ENCODE results near the gene SLC44A3. TPM values are rescaled to one million over a fixed set of nuclear protein-coding genes. Genes with fewer than 3 reads are reported as not detected.
"Not testable (repeated sequence)": the region's sequence is repeated elsewhere in the genome, so short reads cannot be mapped to it uniquely, and the experiment has no call there.

The SLC44A3 gene
- total RNA-seq, 1 donor from 2014 or later = 0.22 TPM

- intact Hi-C loops (cut with micrococcal nuclease) = no loop called here
Measured at GRCh38 chr1:94832446-94832845, 12.3 kb downstream of the SLC44A3 start.

DNA sequence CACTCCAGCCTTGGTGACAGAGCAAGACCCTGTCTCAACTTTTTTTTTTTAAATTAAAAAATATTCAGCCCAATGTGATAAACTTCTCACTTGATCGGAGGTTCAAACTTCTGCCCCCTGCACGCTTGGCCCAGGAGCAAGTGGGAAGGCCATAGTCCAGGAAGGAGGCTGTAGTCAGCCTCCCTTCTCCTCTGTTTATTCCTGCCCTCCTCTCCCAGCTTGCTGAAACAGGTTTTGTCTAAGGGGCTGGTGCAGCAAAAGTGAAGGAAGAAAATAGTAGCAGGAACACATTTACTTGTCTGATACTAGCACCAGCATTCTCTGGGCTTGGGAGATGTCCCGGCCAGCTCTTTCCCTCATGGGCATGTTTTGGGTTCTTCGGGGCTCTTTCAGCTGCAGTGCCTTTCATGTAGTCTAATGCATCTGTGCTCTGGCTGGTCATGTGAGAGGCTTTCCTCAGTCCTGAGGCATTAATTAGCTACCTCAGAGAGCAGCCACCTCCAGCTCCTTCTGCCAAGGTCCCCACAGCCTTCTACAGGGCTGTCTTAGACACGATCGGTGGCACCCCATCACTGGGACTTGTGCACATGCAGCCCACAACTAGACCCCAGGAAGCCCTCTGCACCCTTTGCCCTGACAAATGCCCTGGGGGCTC is 12.9 kb downstream of the SLC44A3 start:
- intact Hi-C loops (cut with micrococcal nuclease) = no loop called here

DNA sequence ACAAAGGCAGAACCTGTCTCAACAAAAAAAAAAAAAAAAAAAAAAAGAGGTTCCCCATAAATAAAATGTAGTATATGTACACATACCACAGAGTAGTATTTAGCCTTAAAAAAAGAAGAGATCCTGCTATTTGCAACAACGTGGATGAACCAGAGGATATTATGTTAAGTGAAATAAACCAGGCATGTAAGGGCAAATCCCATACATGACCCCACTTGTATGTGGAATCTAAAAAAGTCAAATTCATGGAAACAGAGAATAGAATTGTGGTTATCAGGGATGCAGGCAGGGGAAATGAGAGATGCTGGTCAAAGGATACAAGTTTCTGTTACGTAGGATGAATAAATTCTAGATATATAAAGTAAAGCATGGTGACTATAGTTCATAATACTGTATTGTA is 16.7 kb downstream of the SLC44A3 start:
- intact Hi-C loops (cut with micrococcal nuclease) = no loop called here

DNA sequence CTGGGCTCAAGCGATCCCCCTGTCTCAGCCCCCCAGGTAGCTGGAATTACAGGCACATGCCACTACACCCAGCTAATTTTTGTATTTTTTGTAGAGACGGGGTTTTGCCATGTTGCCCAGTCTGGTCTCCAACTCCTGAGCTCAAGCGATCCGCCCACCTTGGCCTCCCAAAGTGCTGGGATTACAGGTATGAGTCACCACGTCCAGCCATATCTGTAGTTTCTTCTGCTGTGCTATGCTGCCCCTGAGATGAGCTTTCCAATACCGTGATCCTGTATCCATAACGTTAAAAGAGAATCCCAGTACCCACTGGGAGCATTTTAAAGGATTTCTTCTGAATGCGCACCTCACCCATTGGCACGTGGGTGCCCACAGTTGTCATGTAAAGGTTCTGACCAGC is 20.2 kb downstream of the SLC44A3 start:
- intact Hi-C loops (cut with micrococcal nuclease) = not testable (repeated sequence)

DNA sequence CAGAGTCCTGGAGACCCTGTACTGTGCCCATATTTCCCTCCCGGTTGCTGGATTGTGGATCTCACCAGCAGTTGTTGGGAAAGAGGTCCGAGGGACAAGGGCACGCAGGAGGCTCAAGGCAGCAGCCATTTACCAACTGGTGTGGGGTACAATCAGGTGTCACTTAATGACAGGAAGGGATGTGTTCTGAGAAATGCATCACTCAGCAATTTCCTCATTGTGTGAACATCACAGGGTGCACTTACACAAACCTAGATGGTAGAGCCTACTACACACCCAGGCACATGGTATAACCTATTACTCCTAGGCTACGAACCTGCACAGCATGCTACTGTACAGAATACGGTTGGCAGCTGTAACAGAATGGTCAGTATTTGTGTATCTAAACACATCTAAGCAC is 20.7 kb downstream of the SLC44A3 start:
- intact Hi-C loops (cut with micrococcal nuclease) = no loop called here

DNA sequence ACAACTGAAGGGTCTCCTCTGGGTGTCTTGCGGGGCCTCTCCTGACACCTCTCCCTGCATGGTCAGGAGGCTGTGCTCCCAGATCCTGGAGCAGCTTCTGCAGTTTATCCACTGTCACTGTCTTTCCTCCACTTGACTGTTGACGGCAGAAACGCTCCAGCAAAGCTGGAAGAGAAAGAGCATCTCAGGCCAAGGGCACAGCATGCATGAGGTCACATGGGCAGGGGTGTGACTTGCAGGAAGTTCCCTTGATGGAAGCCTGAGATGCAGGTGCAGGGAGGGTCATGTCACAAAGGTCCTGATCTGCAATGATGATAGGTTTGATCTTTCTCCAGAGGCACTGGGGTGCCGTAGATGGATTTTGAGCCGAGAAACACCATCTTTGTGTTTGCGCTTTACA is 23.3 kb downstream of the SLC44A3 start:
- intact Hi-C loops (cut with micrococcal nuclease) = no loop called here

DNA sequence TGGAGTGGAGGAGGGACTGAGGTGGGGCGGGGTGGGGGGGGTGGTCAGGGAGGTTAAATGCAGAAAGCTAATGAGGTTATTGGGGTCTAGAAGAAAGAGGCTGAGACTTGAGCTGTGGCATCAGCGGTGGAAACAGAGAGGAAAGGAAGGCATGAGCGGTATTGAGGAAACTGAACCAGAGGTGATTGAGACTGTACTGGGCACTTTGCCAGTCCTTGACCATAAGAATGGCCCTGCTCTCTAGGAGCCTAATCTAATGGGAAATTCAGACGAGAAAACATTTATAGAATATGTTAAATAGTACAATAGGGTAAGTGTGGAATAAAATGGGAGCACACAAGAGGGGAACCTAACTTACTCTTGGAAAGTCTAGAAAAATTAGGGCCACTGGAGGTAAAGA is 23.7 kb downstream of the SLC44A3 start:
- intact Hi-C loops (cut with micrococcal nuclease) = no loop called here

- intact Hi-C loops (cut with micrococcal nuclease) = no loop called here
Measured at GRCh38 chr1:94846308-94846707, 26.2 kb downstream of the SLC44A3 start.

GRCh38 chr1:94851571-94851970 is 31.4 kb downstream of the SLC44A3 start:
- intact Hi-C loops (cut with micrococcal nuclease) = loop anchor here (5.0 kb wide), 1 partner anchor 111 kb away; no protein-coding TSS in a partner anchor

GRCh38 chr1:94852788-94853187 is 32.6 kb downstream of the SLC44A3 start:
- intact Hi-C loops (cut with micrococcal nuclease) = loop anchor here (5.0 kb wide), 1 partner anchor 110 kb away; no protein-coding TSS in a partner anchor

DNA sequence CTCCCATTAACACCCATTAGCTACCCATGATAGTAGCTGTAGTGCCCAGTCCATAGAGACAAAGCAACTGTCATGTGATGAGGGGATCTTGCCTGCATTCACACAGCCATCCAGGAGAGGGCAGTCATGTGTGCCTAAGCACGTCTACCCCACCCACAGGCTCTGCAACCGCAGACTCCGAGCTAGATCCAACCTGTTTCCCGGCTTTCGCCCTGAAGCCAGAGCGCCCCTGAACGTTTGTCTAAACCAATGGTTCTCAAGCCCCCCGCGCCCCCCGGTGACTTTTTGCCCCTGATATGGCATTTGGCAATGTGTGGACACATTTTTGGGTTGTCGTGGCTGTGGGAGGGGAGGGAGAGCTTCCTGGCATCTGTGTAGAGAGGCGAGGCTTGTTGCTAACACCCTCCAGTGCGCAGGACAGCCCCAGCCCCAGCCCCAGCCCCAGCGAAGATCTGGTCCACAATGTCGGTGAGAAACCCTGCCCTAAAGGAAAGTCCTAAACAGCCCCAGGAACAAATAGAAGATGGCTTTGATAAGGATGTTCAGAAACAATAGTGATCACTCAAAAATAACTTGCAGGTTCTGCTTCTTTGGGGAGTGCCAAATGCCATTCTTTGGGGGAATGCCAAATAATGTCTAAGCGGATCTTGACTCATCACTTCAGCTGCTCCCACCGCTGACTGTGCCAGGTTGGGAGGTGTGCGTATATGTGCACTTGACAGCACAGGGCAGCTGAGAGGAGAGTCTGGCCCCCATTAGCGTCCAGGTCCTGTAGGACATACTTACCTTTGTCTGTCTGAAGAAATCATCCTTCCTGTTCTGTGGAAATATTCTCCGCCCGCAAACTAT is 34.5 kb downstream of the SLC44A3 start:
- intact Hi-C loops (cut with micrococcal nuclease) = loop anchor here (1.0 to 5.0 kb wide), 7 partner anchors 29 to 380 kb away; partner anchors contain the start of genes ALG14 and RWDD3

- intact Hi-C loops (cut with micrococcal nuclease) = no loop called here
Measured at GRCh38 chr1:94855307-94855700, 35.1 kb downstream of the SLC44A3 start.

GRCh38 chr1:94856004-94856403 is 35.8 kb downstream of the SLC44A3 start:
- intact Hi-C loops (cut with micrococcal nuclease) = no loop called here

DNA sequence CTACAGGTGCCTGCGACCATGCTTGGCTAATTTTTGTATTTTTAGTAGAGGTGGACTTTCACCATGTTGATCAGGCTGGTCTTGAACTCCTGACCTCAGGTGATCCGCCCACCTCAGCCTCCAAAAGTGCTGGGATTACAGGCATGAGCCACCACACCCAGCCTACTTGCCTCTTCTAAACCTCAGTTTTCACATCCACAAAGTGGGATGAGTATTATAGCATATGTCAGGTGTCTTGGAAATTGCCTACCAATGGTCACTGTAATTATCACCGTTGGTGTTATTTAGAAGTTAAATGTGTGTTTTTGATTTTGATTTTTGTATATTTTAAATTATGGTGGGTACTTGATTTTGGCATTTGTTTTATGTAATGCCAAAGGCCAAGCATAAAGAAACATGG is 36.7 kb downstream of the SLC44A3 start:
- intact Hi-C loops (cut with micrococcal nuclease) = no loop called here

DNA sequence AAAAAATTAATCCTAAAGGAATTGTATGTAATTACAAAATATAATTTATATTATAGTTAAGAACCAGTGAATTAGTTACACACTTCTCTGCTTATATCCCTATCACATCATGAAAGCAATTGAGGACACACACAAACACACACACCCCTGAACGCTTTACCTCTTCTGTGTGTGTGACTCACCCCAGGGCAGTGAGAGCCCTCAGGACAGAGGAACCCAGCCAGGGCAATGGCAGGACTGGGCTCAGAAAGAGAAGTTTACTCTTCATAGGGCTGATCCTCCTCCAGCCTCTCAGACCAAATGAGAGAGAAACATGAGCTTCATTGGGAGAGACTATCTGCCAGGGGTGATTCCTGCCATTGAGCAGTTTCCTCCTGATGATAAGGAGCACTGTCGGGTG is 38.1 kb downstream of the SLC44A3 start:
- intact Hi-C loops (cut with micrococcal nuclease) = no loop called here

GRCh38 chr1:94859174-94859573 is 39.0 kb downstream of the SLC44A3 start:
- intact Hi-C loops (cut with micrococcal nuclease) = no loop called here

GRCh38 chr1:94862718-94863117 is 42.6 kb downstream of the SLC44A3 start:
- intact Hi-C loops (cut with micrococcal nuclease) = no loop called here

GRCh38 chr1:94863297-94863911 is 43.2 kb downstream of the SLC44A3 start:
- intact Hi-C loops (cut with micrococcal nuclease) = no loop called here

GRCh38 chr1:94863919-94864318 is 43.8 kb downstream of the SLC44A3 start:
- intact Hi-C loops (cut with micrococcal nuclease) = no loop called here

DNA sequence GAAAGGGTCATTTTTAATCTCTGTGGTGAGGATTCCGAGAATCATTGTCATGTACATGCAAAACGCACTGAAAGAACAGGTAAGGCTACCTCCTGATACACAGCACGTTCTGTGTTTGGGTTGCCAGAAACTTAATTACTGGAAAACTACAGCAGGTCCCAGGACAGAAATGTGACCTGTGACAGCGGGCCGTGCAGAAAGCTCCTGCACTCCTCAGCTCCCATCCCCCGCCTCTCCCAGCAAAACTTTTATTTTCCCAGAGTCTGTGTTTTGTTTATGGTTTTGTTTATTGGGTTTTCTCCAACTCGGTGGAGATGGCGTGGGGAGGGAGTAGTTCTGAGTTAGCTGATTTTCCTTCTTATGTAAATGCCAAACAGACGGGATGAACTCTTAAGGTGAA is 44.7 kb downstream of the SLC44A3 start:
- intact Hi-C loops (cut with micrococcal nuclease) = no loop called here

DNA sequence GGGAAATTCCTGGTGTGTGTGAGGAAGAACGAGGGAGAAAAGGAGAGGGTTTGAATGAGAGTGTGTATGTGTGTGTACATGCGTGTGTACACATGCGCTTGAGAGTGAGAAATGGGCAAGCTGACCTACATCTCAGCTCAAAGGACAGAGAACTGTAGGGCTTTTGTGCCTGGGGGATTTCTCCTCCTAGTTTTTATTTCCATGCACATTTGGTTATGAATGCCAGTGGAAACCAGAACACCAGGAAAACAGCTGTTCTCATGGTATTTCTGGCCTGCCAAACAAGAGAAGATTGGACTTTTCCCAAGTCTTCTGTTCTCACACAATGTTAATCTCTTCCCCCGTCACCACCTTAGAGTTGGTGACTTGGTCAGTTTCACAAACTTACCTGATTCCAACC is 45.2 kb downstream of the SLC44A3 start:
- intact Hi-C loops (cut with micrococcal nuclease) = no loop called here

- intact Hi-C loops (cut with micrococcal nuclease) = no loop called here
Measured at GRCh38 chr1:94866164-94866807, 46.1 kb downstream of the SLC44A3 start.

Measured in T-helper 1 cell treated with Interleukin-12 subunit alpha and Interleukin-12 subunit beta and Interleukin-4 antibody, amounts not matched to agents 30 ng/mL and 1 ng/mL, for 36 hours (primary cell).